Tongue (tissue), 2 donors: ENCODE measurements around the gene RALGPS1. TPM values are rescaled to one million over a fixed set of nuclear protein-coding genes. Genes with fewer than 3 reads are reported as not detected.
A peak's percentile ranks its signal among the peaks of the same experiment; 100 is the strongest.

Experiments used
- DNase-seq: peaks from one replicate; pipeline ENCODE4 v3.0.0-alpha.2; 2015
- total RNA-seq: library from RNA; depleted of rRNA; stranded (reverse); fragments of >200 nt; gene quantifications from one replicate; pipeline ENCODE4 v1.2.3, GENCODE V29; 2014

RALGPS1 gene
- total RNA-seq, 1 donor from 2014 or later, result 11.7 TPM

- DNase-seq, result no peak
Measured at GRCh38 chr9:126906091-126906490, 8.5 kb upstream of the RALGPS1 start.

DNA sequence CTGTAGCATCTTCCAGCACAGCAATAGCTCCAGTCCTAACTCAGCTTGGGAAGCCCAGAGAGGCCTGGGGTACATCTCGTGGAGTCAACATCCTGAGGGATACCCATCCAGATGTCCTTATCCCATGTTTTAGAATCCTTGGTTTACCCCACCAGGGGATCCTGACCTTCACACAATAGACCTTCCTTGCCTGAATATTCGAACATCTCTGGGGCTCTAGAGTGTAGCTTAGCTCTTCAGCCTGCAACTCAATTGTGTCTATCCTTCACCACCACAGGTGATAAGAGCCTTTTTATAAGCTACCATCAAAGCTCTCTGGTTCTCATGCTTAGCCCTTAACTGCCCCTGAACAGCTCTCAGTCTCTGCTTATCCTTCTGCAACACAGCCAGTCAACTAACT, 7.5 kb upstream of the RALGPS1 start:
- no peak for DNase-seq

GRCh38 chr9:126915281-126915816, 767 bp downstream of the RALGPS1 start:
- peak; percentile 10 for DNase-seq

GRCh38 chr9:126915846-126916543, 1.4 kb downstream of the RALGPS1 start:
- peak; percentile 22 for DNase-seq

DNA sequence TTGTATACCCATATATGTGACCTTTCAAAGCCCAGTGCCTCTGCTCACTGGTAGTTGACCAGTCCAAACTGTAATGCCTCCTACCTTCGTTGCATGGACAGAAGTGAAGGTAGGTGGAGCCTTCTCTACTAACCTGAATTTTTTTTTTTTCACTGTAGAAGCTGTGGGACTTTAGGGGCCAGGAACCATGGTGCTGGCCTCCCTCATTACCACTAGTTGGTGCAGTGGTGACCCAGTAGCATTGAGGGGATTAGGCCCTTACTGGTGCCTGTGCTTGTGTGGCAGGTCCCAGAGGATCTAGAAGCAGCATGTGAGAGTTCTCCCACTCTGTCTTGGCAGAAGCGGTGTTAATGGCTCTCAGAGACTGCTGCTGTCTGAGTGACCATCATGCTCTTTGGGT, 2.3 kb downstream of the RALGPS1 start:
- no peak for DNase-seq

GRCh38 chr9:126919193-126919592, 4.6 kb downstream of the RALGPS1 start:
- DNase-seq, result no peak

GRCh38 chr9:126925876-126926275, 11.3 kb downstream of the RALGPS1 start:
- no peak for DNase-seq

- DNase-seq, result no peak
Measured at GRCh38 chr9:126926364-126926763, 11.8 kb downstream of the RALGPS1 start.

DNA sequence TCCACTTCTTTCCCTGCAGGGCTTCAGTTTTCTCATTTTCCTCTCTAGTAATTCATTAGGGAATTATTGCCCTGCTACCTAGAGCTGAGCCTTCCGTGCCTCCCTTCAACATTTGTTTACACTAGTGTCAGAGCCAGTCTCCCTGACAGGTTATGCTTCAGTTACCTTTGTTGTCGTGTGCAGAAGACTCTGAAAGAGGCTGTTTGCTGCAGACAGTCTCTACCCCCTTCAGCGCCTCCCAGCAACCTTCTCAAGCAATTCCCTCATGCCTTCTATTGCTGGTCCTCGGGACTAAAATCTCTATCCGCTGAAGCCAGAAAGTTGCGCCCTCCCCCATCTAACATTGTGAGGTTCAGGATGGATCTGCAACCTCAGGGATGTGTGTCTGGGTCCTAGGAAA, 12.8 kb downstream of the RALGPS1 start:
- peak; percentile 20 for DNase-seq

- no peak for DNase-seq
Measured at GRCh38 chr9:126932871-126933321, 18.3 kb downstream of the RALGPS1 start.

DNA sequence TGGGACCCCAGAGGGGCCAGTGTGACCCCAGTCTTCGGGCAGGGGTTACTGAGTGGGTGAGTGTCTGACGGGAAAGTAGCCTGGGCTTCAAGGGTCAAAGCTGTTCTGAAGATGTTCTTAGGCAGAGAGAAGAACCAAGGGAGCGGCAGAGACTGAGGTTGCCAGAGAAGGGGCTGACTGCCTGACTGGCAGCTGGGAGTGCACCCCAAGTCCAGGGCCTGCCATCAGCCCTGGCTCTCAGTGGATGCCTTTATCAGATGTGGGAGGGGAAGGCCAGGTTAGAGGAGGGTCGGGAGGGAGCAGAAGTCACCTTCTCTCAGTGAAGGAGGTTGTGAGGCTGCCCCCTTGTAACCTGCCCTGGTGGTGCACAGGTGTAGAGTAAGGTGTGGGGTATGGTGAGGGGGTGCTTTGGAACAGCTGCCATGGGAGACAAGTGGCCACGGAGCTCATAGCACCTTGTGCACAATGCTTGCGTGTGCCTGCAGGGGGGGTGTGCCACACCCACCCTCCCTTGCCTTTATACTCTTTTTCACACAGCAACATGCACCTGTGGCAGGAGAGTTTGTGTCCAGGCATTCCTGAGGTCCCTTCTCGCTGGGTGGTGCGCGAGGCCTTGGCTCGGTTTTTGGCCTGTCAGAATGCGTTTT, 18.9 kb downstream of the RALGPS1 start:
- DNase-seq, result no peak

DNA sequence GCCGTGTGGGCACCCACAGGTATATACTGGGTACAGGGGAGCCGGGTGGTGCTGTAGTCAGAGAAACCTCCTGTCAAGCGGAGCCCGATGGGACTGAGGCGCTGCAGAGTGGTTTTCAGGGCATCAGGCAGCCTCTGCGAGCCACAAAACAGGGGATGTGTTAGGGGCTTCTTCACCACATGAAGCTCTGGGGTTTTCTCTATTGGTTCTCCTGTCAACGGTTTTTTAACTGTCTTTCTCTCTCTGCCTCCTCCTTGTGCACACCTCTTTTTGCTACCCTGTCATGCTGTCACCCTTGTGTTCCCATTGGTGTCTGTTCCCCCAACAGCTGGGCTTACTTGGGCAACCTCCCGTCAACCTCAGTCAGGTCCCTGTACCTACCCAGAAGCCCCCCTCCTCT, 19.9 kb downstream of the RALGPS1 start:
- DNase-seq, result no peak

DNA sequence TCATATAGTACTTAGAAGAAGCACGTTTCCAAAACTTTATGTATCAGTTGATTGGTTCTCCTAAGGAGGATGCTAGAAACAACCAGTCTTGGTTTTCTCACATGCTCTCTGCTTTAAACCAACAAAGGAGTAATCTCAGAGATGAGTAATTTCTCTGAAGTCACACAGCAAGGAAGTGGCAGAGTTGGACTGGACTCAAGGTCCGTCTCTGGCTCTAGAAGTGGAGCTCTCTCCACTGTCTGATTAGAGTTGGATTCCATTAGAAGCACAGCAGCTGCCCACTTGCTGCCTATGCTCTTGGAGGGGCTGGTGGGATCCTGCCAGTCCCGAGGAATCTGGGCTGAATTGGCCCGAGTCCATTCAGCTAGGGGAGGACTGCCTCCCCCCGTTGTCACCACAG, 21.0 kb downstream of the RALGPS1 start:
- DNase-seq, result no peak

- DNase-seq, result no peak
Measured at GRCh38 chr9:126937444-126937843, 22.9 kb downstream of the RALGPS1 start.

GRCh38 chr9:126938327-126938726, 23.7 kb downstream of the RALGPS1 start:
- DNase-seq, result no peak

- no peak for DNase-seq
Measured at GRCh38 chr9:126939821-126940221, 25.2 kb downstream of the RALGPS1 start.

- peak; percentile 59 for DNase-seq
Measured at GRCh38 chr9:126942399-126942798, 27.8 kb downstream of the RALGPS1 start.

- no peak for DNase-seq
Measured at GRCh38 chr9:126945682-126946081, 31.1 kb downstream of the RALGPS1 start.

DNA sequence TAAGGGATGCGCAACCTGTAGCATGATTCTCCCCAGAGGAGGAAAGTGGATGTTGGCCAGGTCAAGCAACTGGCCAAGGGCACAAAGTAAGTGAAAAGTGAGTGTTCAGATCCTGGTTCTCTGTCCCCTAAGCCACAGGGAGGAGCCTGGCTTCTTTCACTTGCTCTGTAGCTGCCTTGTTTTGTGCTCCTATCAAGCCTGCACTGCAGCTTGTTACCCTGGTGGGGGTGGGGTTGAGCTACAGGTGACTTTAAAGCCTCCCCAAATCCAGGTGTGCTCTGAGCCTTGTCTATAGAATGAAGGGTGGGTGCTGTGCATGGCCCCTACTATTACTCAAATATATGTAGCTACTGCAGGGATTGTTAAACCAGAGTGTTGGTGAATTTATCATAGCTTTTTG, 32.9 kb downstream of the RALGPS1 start:
- DNase-seq, result peak; percentile 23

- peak; percentile 37 for DNase-seq
Measured at GRCh38 chr9:126952205-126952977, 37.8 kb downstream of the RALGPS1 start.

DNA sequence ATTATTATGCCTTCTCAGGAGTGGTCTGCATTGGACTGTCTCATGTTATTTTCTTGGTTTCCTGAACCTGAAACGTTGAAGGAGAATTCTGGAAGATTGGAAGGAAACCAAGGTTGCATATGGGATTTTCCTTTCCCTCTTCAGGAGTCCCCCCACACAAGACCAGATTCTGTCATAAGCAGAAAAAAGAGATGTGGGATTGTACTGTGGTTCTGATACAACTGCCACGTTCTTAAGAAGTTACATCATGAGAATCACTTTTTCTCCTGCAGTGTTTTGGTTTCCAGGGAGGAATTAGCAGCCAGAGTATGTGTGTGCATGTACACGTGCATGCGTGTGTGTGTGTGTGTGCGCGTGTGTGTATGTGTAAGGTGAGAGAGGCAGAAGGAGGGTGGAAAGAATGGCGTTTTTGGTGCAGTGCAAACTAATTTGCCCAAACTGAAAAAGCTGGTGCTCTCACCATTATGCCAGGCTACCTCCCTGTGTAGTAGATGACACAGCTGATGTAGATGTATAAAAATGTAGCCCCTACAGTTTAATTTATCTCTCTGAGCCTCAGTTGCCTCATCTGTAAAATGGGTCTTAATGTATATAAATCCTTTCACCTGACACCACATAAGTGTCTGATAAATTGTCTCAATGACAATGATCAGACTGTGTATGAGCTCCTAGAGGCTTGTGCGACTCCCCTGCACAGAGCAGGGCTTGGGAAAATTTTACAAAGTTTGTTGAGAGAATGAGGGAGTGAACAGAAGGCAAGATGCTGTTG, 38.6 kb downstream of the RALGPS1 start:
- peak; percentile 86 for DNase-seq

DNA sequence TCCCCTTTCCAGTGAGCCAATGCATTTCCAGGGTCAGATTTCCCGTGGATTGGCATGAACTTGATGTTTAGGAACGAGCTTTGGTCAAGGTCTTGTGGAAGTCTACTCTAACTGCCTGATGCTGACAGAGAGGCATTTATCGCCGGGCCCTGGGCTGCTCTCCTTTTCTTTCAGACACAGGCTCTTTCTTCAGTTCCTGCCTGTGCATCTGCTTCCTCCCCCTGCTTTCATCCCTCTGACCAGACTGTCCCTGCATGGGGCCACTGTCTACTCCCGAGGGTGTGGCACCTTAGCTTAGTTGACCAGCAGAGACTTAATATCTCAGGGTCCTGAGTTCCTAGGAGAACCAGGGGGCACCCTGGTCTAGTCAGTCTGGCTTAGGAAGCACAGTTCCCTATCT, 41.2 kb downstream of the RALGPS1 start:
- no peak for DNase-seq
